NCI-H226 (cell line): ENCODE measurements around the gene THY1.
A peak's percentile ranks its signal among the peaks of the same experiment; 100 is the strongest.
"Not testable (repeated sequence)": the region's sequence is repeated elsewhere in the genome, so short reads cannot be mapped to it uniquely, and the experiment has no call there.

Experiments used
- DNase-seq: peaks from one replicate; pipeline ENCODE4 v3.0.0-alpha.2; 2015

The THY1 gene

DNA sequence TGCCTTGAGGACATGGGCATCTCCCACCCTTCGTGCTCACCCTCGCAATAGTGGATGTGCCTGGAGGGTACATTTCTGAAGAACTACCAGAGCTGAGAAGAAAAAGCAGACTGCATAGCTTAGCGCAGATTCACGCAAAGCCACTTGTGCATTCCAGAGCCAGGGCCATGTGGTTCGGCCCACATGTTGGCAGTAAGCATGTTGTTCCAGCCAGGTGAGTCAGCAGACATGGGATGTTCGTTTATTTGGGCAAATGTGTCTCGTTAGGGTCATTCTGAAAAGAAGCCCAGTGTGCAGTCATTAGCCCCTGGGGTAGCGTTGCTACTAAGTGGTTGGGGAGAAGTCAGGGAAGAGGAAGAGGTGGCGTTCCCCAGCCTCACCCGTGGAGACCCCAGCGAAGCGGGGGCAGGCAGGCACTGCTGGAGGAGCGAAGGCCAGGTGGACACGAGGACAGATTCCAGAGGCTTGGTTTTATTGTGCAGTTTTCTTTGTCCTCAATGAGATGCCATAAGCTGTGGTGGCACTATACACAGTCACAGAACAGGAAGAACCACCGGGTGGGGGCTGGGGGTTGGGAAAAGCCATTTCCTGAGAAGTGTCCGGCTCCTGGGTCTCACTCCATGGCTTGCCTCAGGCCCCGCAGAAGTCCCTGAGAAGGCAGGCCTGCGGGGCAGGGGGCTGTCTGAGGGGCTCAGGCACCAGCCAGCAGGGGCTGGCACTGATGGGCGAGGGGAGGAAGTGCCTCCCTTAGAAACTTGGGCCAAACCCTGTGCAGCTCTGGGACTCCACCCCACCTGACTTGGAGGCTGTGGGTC, 5.0 kb downstream of the THY1 start:
- peak; percentile 93 for DNase-seq

DNA sequence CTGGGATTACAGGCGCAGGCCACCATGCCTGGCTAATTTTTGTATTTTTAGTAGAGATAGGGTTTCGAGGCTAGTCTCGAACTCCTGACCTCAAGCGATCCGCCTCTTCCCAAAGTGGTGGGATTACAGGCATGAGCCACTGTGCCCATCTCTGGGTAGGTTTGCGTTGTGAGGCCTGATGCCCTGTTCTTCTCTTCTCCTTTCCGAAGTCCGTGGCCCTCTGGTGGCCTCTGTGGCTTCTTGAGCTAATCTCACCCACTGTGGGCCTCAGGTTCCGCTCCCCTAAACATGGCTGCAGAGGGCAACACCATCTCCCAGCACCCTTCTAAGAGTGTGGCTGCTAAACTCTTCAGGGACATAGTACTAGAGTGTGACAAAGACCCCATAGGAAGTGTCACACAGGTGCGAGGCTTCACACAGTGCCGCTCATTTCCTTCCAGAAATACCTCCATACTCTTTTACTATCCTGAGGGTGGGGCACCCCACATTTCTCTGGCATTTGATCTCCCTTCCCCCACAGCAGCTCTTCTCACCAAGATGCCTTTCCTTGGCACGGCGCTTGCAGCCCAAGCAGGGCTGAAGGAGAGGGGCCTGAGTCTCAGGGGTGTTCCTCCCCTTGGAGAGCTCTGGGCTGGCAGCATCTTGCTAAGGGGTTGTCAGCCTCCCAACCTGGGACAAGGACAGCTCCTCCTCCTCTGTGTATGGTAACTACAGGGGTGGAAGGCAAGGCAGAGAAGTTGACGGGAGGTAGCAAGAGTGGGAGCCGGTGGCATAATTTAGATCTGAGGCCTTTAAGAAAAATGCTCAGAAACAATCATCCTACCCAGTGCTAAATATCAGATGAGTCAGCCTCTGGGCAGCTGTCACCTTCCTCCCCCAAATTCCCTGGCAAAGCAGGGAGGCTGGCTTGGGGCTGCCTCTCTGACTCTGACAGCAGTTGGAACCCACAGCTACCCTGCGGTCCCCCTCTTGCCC, 6.1 kb downstream of the THY1 start:
- DNase-seq: peak; percentile 87

GRCh38 chr11:119415966-119416365, 7.0 kb downstream of the THY1 start:
- DNase-seq: no peak

DNA sequence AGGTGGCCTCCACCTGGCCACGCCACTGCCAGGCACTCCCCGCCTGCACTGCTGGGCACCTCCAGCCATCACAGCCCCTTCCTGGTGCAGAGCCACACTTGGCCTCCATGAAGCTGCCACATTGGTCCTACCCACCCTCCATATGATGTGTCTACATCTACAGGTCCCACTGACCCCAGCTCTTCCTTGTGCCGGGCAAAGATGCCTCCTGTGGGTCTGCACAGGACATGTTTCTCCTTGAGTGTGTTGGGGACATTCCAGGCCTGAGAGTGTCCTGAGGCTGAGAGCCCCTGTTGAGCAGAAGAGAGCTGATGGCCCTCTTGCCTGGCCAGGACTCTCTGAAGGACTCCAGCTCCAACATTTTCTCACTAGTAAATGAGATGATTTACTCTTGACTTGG, 7.5 kb downstream of the THY1 start:
- DNase-seq: no peak

DNA sequence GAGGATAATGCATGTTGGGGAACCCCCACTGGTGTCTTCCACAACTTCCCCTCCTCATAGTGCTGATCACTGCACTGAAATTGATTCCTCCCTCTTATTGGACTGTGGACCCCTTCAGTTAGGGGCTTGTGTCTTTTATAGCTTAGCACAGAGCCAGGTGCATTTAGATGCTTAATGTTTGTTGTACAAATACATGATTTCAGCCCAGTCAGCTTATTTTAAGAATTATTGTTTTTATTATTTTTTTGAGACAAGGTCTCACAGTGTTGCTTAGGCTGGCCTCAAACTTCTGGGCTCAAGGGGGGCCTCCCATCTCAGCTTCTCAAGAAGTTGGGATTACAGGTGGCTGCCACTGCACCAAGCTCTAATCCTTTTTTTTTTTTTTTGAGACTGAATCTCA, 8.2 kb downstream of the THY1 start:
- no peak for DNase-seq

GRCh38 chr11:119414321-119414720, 8.7 kb downstream of the THY1 start:
- no peak for DNase-seq

DNA sequence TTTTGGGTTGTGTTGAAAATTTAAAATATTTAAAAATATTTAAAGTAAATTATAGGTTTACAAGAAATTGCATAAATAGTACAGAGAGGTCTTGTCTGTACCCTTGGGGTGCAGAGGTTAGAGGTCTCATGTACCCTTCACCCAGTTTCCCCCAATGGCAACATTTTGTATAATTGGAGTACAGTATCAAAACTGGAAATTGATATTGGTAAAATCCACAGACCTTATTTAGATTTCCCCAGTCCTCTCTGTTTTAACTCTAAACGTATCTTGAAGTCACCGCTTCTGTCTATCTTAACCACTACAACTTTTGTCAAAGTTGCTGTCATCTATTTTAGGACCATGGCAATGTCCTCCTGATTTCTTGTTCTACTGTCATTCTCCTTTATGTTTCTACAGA, 10.9 kb downstream of the THY1 start:
- DNase-seq: no peak

DNA sequence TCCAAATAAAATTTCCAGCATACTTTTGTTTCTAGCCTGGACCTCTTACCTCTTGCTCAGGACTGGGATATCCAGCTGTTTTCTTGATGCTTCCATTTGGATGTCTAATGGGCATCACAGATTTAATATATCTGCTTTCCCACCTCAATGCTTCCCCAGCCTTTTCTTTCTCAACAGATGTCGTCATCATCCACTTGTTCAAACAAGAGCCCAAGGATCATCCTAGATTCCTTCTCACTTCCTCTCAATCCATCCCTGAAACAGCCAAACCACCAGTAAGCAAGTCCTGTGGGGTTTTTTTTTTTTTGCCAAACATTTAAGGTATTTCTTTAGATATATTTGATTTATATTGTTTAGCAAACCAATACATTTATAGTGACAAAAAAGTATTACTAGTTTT, 12.5 kb downstream of the THY1 start:
- DNase-seq: no peak

DNA sequence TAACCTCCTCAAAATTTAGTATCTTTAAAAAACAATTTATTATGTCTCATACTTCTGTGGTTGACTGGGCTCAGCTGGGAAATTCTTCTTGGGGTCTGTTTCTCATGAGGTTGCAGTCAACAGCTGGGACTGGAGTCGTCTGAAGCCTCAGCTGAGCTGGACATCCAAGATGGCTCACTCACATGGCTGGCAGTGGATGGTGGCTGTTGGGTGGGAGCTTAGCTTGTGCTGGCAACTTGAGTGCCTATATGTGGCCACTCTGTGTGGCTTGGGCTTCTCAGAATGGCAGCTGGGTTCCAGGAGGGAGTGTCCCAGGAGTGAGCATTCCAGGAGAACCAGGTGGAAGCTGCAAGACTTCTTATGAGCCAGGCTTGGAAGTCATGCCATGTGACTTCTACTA, 13.2 kb downstream of the THY1 start:
- DNase-seq: no peak

DNA sequence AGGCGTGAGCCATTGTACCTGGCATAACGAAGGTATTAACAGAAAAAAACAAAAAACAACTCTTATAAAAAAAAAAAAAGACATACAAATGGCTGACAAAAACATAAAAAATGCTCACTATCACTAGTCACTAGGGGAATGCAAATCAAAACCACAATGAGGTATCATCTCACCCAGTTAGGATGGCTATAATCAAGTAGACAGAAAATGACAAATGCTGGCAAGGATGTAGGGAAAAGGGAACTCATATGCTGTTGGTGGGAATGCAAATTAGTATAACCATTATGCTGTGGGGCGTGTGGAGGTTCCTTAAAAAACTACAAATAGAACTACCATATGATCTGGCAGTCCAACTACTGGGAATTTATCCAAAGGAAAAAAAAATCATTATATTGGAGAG, 17.0 kb downstream of the THY1 start:
- DNase-seq: no peak

DNA sequence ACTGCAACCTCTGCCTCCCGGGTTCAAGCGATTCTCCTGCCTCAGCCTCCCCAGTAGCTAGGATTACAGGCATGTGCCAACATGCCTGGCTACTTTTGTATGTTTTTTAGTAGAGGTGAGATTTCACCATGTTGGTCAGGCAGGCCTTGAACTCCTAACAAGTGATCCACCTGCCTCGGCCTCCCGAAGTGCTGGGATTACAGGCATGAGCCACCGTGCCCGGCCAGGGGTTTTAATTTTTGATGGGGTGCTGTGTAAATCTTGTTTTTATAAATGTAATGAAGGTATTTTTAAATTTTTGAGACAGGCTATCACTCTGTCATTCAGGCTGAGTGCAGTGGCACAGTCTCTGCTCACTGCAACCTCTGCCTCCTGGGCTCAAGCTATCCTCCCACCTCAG, 17.5 kb downstream of the THY1 start:
- not testable (repeated sequence) for DNase-seq

DNA sequence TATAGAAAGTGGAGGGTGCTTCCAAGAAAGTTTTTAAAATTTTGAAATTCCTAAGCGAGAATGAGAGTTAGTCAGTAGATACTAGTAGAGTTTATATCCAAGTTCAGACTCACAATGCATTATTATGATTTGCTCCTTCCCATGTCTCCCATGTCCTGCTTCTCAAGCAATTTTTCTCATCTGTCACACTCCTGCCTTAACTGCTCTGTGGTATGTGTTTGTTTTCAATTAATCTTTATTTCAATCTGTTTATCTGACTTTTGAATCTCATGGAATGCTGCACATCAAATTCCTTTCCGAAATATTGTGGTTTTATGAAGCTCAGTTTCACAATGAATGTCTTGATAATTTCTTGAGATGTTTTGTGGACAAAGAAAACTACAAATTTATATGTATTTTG, 18.1 kb downstream of the THY1 start:
- no peak for DNase-seq

GRCh38 chr11:119403021-119403420, 20.0 kb downstream of the THY1 start:
- no peak for DNase-seq

DNA sequence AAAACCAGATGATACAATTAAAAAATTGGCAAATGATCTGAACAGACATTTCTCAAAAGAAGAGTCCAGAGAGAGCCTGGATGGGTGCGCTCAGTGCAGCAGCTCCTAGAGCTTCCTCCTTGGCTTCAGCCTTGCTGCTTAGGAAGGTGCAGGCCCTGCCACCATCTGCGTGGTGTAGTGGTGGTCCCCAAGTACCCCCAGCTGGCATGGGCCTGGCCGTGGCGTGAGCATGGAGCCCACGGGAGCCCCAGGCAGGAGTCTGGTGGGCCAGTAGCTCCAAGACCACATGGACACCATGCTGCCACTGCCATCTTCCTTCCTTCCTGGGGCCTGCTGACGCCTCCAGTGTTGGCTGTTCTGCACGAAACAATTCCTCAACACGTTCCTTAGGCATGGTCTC, 20.5 kb downstream of the THY1 start:
- DNase-seq: no peak

DNA sequence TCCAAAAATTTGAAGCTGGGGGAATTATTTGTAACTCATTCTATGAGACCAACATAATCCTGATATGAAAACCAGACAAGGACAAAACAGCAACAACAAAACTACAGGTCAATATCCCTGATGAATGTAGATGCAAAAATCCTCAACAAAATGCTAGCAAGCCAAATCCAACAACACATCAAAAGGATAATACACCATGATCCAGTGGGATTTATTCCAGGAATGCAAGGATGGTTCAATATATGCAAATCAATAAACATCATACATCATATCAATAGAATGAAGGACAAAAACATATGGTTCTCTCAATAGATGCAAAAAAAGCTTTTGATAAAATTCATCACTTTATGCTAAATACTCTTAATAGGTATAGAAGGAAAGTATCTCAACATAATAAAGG, 22.1 kb downstream of the THY1 start:
- no peak for DNase-seq

DNA sequence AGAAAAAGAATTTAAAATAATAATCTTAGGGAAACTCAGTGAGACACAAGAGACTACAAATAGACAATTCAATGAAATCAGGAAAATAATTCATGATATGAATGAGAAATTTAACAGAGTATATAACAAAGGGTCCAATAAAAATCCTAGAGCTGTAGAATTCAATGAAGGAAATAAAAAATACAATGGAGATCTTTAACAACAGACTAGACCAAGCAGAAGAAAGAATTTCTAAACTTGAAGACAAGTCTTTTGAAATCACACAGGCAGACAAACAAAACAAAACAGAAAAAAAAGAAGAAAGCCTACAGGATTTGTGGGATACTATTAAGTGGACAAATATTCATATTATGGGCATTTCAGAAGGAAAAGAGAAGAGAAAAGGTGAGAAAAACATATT, 25.2 kb downstream of the THY1 start:
- no peak for DNase-seq

DNA sequence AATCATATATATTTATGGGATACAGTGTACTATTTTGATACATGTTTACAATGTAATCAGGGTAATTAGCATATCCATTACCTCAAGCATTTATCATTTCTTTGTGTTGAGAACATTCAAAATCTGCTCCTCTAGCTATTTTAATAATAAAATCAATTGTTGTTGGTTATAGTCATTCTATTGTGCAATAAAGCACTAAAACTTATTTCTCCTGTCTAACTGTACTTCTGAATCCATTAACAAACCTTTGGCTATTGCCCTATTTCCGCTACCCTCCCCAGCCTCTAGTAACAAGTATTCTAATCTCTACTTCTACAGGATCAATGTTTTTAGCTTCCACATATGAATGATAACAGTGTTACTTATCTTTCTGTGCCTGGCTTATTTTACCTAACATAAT, 26.1 kb downstream of the THY1 start:
- DNase-seq: no peak

DNA sequence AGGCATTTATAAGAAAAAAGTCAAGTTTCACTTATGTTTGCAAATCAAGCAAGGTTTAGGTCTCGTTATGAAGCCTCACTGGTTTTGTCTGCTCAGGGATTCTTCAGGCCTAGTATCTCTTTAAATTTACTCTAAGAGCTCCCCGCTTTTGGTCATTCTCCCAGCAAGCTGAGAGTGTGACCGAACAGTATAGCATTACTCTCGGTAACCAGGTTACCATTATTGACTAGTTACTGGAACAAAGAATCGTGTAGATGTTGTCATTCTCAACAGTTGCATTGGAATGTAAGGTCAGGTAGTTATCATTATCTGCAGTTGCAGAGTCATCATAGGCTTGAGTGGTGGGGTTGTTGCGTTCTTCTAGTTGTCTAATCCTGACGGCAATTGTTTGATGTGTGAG, 31.7 kb downstream of the THY1 start:
- no peak for DNase-seq

GRCh38 chr11:119389611-119390254, 33.2 kb downstream of the THY1 start:
- DNase-seq: no peak

DNA sequence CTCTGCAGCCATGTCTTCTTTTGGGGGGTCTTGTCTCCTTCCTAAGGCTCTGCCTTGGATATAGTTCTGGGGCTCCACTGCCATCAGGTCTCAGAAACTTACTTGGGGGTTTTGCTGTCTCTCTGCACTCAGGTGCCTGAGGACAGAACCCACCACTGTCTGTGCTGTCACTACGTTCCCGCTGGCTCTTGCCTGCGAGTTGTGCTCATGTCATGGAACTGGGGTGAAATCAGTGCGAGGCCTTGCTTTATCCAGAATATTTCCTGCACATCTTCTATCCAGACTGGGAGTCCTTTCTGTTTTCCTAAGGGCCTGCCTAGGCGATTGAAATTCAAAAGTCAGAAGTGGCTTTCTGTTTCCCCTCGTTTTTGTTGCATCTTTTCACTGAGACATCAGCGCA, 34.9 kb downstream of the THY1 start:
- no peak for DNase-seq

- DNase-seq: no peak
Observed at GRCh38 chr11:119384332-119384731, 38.6 kb downstream of the THY1 start.

DNA sequence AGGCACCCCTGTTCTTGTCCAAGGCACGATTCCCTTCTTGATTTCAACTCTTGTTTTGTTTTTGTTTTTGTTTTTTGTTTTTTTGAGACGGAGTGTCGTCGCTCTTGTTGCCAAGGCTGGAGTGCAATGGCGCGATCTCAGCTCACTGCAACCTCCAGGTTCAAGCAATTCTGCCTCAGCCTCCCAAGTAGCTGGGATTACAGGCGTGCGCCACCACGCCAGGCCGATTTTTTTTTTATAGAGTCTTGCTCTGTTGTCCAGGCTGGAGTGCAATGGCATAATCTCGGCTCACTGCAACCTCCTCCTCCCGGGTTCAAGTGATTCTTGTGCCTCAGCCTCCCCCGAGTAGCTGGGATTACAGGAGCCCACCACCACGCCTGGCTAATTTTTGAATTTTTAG, 40.5 kb downstream of the THY1 start:
- not testable (repeated sequence) for DNase-seq

DNA sequence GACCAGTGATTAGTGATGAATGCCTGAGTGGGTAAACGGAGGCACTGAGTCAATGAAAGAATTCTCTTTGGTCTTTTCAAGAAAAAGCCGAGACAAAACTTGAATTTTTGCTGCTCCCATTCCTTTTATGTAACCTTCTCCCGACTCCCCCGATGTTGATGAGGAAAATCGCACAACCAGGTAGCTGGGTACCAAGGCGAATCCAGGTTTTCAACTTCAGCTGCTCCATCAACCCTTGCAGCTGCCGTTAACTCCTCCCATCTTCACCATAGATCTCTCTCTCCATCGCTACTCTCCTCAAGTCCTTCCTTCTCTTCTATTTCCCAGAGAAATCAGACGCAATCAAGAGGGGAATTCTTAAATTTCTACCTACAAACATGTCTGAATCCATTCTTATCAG, 40.9 kb downstream of the THY1 start:
- no peak for DNase-seq
